Limb (tissue), 2 donors: ENCODE data around the gene PIGP.
"Not testable (repeated sequence)": the region's sequence is repeated elsewhere in the genome, so short reads cannot be mapped to it uniquely, and the experiment has no call there.

Source experiments
- DNase-seq, 2 donors: peaks; one replicate each; pipeline ENCODE4 v3.0.0-alpha.2; 2016; ENCODE audit errors: extremely low spot score in 2 of 2

PIGP gene

GRCh38 chr21:37072988-37073416 lies at the start of gene PIGP, which contains the start of gene TTC3:
Gene PIGP (minus strand): TSS chr21:37073071. CDS start chr21:37072515, 556 bp downstream.
Gene TTC3 (plus strand): TSS chr21:37073254. CDS start chr21:37087258, 14,004 bp downstream.
- DNase-seq = peak; percentile 96 to 100

GRCh38 chr21:37119421-37120218 lies 46.7 kb upstream of the PIGP start:
- DNase-seq = no peak

GRCh38 chr21:37118187-37118826 lies 45.4 kb upstream of the PIGP start:
- DNase-seq = no peak

GRCh38 chr21:37117204-37117603 lies 44.3 kb upstream of the PIGP start:
- DNase-seq = no peak

- DNase-seq = not testable (repeated sequence)
Observed at GRCh38 chr21:37116459-37116858, 43.6 kb upstream of the PIGP start.

- not testable (repeated sequence) for DNase-seq
Observed at GRCh38 chr21:37114301-37114700, 41.4 kb upstream of the PIGP start.

GRCh38 chr21:37111029-37111428 lies 38.2 kb upstream of the PIGP start:
- DNase-seq = not testable (repeated sequence)

- DNase-seq = no peak
Observed at GRCh38 chr21:37106998-37107397, 34.1 kb upstream of the PIGP start.

- DNase-seq = not testable (repeated sequence)
Observed at GRCh38 chr21:37102746-37103145, 29.9 kb upstream of the PIGP start.

- DNase-seq = no peak
Observed at GRCh38 chr21:37101384-37101783, 28.5 kb upstream of the PIGP start.

- no peak for DNase-seq
Observed at GRCh38 chr21:37100316-37100715, 27.4 kb upstream of the PIGP start.

GRCh38 chr21:37098751-37099150 lies 25.9 kb upstream of the PIGP start:
- DNase-seq = peak in 1 of 2 donors; percentile 10

- DNase-seq = no peak
Observed at GRCh38 chr21:37095821-37096220, 22.9 kb upstream of the PIGP start.

GRCh38 chr21:37093977-37094376 lies 21.1 kb upstream of the PIGP start:
- DNase-seq = no peak

GRCh38 chr21:37088186-37088735 lies 15.4 kb upstream of the PIGP start:
- no peak for DNase-seq

- DNase-seq = no peak
Observed at GRCh38 chr21:37087188-37087587, 14.3 kb upstream of the PIGP start.

GRCh38 chr21:37085726-37086125 lies 12.9 kb upstream of the PIGP start:
- DNase-seq = no peak

GRCh38 chr21:37082856-37083528 lies 10.1 kb upstream of the PIGP start:
- no peak for DNase-seq

- no peak for DNase-seq
Observed at GRCh38 chr21:37082375-37082774, 9.5 kb upstream of the PIGP start.

GRCh38 chr21:37079211-37079824 lies 6.4 kb upstream of the PIGP start:
- DNase-seq = no peak

GRCh38 chr21:37077403-37077802 lies 4.5 kb upstream of the PIGP start:
- no peak for DNase-seq
